ENCODE data around the gene CDPF1.
A peak's percentile ranks its signal among the peaks of the same experiment; 100 is the strongest.
"Not testable (repeated sequence)": the region's sequence is repeated elsewhere in the genome, so short reads cannot be mapped to it uniquely, and the experiment has no call there.

The CDPF1 gene

GRCh38 chr22:46224044-46224897 lies 25.8 kb downstream of the CDPF1 start:
- DNase-seq: no peak

- peak; percentile 33 to 34 for DNase-seq
These were observed 29.2 kb downstream of the CDPF1 start for GRCh38 chr22:46220921-46221320.

DNA sequence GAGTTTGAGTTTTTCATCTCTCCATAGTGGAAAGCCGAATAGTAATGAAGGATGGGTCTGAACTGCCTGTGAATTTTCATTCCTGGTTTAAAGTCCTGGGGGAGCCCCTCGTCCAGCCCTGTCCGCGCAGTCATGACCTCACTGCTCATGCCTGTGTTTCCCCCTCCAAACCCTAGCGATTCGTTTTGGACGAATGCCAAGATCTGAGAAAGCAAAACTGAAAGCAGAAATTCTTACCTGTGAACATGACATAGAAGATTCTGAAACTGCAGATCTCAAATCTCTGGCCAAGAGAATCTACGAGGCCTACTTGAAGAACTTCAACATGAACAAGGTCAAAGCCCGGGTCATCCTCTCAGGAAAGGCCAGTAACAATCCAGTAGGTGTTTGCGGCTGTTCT lies 30.5 kb downstream of the CDPF1 start:
- no peak for DNase-seq

DNA sequence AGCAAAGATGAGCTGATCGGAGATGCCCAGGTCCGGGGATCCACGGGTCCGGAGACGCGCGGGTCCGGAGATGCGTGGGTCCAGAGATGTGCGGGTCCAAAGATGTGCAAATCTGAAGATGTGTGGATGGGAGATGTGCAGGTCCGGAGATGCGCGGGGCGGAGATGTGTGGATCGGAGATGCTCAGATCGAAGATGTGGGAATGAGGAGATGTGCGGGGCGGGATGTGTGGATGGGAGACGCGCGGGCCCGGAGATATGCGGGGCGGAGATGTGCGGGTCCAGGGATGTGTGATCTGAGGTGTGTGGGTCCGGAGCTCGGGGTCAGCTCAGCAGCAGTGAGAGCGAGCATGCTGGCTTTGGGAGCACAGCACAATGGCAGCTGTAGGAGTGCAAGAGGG lies 35.5 kb downstream of the CDPF1 start:
- no peak for DNase-seq

GRCh38 chr22:46214149-46214548 lies 35.9 kb downstream of the CDPF1 start:
- DNase-seq: no peak

GRCh38 chr22:46213052-46213451 lies 37.0 kb downstream of the CDPF1 start:
- DNase-seq: peak in 1 of 2 experiments; percentile 30

- DNase-seq: peak in 1 of 2 experiments; percentile 26
These were observed 37.9 kb downstream of the CDPF1 start for GRCh38 chr22:46212195-46212594.

- no peak for DNase-seq
These were observed 40.8 kb downstream of the CDPF1 start for GRCh38 chr22:46209262-46209661.

DNA sequence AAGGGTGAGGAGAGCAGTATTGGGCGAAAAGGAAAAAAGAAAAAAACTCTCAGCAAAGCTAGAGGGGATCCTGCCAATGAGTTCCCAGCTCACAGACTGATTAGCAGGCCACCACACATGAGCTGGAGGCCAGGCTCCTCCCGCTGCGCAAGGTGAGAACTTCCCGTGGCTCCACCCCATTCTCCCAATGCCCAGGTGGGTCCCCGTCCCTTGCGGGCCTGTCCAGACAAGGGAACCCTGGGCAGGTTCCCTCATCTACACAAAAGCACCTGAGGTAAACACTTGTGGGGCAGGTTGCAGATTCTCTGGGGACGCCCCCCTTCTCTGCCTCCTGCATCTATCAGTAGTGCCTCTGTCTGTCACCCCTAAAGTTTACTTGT lies 46.5 kb downstream of the CDPF1 start:
- DNase-seq: no peak

DNA sequence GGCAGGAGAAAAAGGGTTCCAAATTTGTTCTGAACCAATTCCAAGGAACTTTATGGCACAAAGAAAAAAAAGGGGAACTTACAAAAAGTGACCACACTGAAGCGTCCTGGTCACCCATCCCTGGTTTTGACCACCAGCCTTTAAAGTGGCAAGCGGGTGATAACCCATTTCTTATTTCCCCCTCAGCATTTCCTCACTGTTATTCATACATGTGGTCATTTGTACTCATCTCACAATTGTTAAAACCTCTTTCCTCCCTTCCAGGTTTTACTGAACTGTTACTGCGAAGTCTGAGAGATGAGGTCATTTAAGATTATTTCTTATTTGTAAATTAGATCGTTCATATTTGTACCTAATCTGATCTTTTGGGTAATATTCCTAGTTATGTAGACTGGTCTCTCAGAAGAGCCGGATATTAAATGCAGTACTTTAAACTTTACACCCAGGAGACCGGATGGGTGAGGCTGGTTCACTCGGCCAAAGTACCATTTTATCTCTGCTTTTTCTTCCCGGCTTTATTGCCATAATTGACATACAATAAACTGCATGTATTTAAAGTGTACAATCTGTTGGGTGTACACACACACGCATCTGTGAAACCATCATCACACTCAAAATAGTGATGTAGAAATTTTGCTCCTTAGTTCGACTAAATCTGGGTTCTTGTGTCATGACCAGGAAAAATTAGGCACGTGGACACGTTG lies 47.0 kb downstream of the CDPF1 start:
- no peak for DNase-seq

GRCh38 chr22:46201059-46201757 lies 48.9 kb downstream of the CDPF1 start:
- DNase-seq: no peak

DNA sequence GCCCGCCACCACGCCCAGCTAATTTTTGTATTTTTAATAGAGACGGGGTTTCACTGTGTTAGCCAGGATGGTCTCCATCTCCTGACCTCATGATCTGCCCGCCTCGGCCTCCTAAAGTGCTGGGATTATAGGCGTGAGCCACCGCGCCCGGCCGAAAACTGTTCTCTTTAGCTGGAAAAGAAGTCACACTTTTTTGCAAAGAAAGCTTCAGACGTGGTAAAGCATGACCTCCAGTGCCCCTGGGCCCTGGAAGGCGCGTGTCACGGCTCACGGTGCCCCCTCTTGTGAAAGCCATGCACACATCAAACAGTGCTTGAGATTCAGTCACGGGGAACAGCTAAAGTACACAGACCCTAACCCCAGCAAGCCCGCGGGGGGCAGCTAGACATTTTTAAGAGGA lies 51.3 kb downstream of the CDPF1 start:
- not testable (repeated sequence) for DNase-seq

- no peak for DNase-seq
These were observed 51.8 kb downstream of the CDPF1 start for GRCh38 chr22:46198274-46198673.

- DNase-seq: no peak
These were observed 53.8 kb downstream of the CDPF1 start for GRCh38 chr22:46196278-46196677.

DNA sequence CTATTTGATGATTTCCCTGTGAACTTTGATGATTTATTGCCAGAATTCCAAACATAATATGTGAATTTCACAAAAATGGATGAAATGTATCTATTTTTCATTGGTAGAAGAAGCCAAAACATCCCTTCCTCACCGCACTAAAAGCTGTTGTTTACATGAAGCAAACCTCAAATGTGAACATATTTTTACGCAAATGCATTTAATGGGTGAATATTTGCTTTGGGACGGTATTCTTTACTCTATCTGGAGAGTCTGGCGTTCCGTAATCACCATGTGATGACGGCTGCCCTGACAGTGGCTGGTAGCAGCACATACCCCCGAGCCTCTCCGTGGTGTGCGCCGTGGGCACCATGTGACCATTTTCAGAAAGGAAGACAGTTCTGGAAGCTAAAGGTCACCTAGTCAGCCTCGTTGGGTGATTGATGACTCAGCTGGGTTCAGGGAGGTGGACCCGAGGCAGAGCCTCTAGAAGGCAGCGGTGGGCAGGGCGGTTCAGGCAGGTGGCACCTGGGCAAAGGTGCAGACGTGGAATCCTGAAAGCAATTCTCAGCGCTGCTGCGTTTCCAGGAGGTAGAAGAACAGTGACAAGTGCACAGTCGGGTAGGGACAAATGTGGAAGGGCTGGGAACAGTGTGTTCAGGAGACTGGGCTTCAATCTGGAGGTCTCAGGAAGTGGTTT lies 54.5 kb downstream of the CDPF1 start:
- no peak for DNase-seq

All from activated T-cell treated with anti-CD3 and anti-CD28 coated beads, Interleukin-2, amount 50 U/mL, for 48 hours (primary cell).